DND-41 (cell line): ENCODE measurements around the gene ATF6.

Source experiments
- ATAC-seq: fragments of 200-7000 bp; cut with Tn5 transposase; 3 replicates; pipeline ENCODE4 v1.9.1; 2021; ENCODE audit warnings: low read depth; ENCODE audit not compliant: insufficient read depth
- DNase-seq: peaks from one replicate; pipeline ENCODE4 v3.0.0-alpha.2; 2020
- H2AFZ ChIP-seq: 2 replicates; pipeline ENCODE4 v1.6.0; 2012; ENCODE audit warnings: low read depth, low read length
- H3K27ac ChIP-seq: 2 replicates; pipeline ENCODE4 v1.5.1; 2012; ENCODE audit warnings: low read length, inconsistent platforms
- H3K27me3 ChIP-seq: fragments of 200-600 bp; sonication (generic); 2 replicates; pipeline ENCODE4 v1.6.0; 2012; ENCODE audit warnings: low read length, mild to moderate bottlenecking, inconsistent platforms; ENCODE audit not compliant: insufficient read depth, poor library complexity
- H3K36me3 ChIP-seq: 2 replicates; pipeline ENCODE4 v1.5.1; 2012; ENCODE audit warnings: low read length, inconsistent platforms; ENCODE audit not compliant: insufficient read depth
- H3K4me1 ChIP-seq: 2 replicates; pipeline ENCODE4 v1.5.1; 2012; ENCODE audit warnings: mild to moderate bottlenecking, low read length; ENCODE audit not compliant: insufficient read depth
- H3K4me2 ChIP-seq: 2 replicates; pipeline ENCODE4 v1.6.0; 2012; ENCODE audit warnings: mild to moderate bottlenecking, moderate library complexity, low read length, inconsistent platforms; ENCODE audit not compliant: insufficient read depth
- H3K4me3 ChIP-seq, 2 experiments: fragments of 200-600 bp in 1 of 2; shearing (Covaris generic) in 1 of 2; 2 replicates each; pipeline ENCODE4 v1.5.1; 2012 to 2016; ENCODE audit warnings: inconsistent platforms in 2 of 2, low read length in 2 of 2, mild to moderate bottlenecking in 2 of 2, low read depth in 1 of 2, moderate library complexity in 1 of 2
- H3K79me2 ChIP-seq: 2 replicates; pipeline ENCODE4 v1.6.0; 2012; ENCODE audit warnings: low read length, inconsistent platforms; ENCODE audit not compliant: insufficient read depth
- H3K9ac ChIP-seq: 2 replicates; pipeline ENCODE4 v1.6.0; 2012; ENCODE audit warnings: low read depth, mild to moderate bottlenecking, inconsistent platforms, low read length, moderate library complexity
- H3K9me3 ChIP-seq: 2 replicates; pipeline ENCODE4 v1.5.1; 2012; ENCODE audit warnings: low read length, moderate library complexity, mild to moderate bottlenecking, inconsistent platforms; ENCODE audit not compliant: insufficient read depth, severe bottlenecking
- H4K20me1 ChIP-seq: 2 replicates; pipeline ENCODE4 v1.6.0; 2012; ENCODE audit warnings: low read length; ENCODE audit not compliant: insufficient read depth
- CTCF ChIP-seq: IDR thresholded peaks from 2 replicates; pipeline ENCODE4 v1.5.1; 2012; ENCODE audit warnings: borderline replicate concordance, low read length, moderate library complexity, mild to moderate bottlenecking; ENCODE audit not compliant: poor library complexity, severe bottlenecking; ENCODE audit errors: extremely low read depth
- EZH2 ChIP-seq: IDR thresholded peaks from 3 replicates; pipeline ENCODE4 v1.6.1; 2012; ENCODE audit warnings: borderline replicate concordance, low read depth, mild to moderate bottlenecking, moderate library complexity, low read length, inconsistent platforms; ENCODE audit not compliant: severe bottlenecking

ATF6 gene

GRCh38 chr1:161738627-161739287 is 27.4 kb upstream of the ATF6 start:
- TF ChIP-seq CTCF (peak; percentile 37), EZH2 (no peak)
- DNase-seq (peak; percentile 43), ATAC-seq (peak; percentile 76)
- no peaks in the 10 kb centered on the region for H3K36me3 ChIP-seq
- H3K4me2 ChIP-seq, result no peak overlapping the region
- no peak overlapping the region for H3K27ac ChIP-seq
- no peak overlapping the region for H3K4me3 ChIP-seq
- H2AFZ ChIP-seq, result no peak overlapping the region
- no peaks in the 10 kb centered on the region for H3K9me3 ChIP-seq
- peaks cover 11% of the 10 kb centered on the region for H3K4me1 ChIP-seq
- H3K9ac ChIP-seq, result no peak overlapping the region
- peaks cover 22% of the 10 kb centered on the region for H3K27me3 ChIP-seq
- no peaks in the 10 kb centered on the region for H3K79me2 ChIP-seq
- H4K20me1 ChIP-seq, result no peaks in the 10 kb centered on the region

- ATAC-seq, result no peak
- DNase-seq, result no peak
- no peaks in the 10 kb centered on the region for H3K79me2 ChIP-seq
- no peaks in the 10 kb centered on the region for H3K9me3 ChIP-seq
- no peak overlapping the region for H2AFZ ChIP-seq
- H3K36me3 ChIP-seq, result no peaks in the 10 kb centered on the region
- H3K27me3 ChIP-seq, result peaks cover 22% of the 10 kb centered on the region
- TF ChIP-seq CTCF (no peak), EZH2 (no peak)
- no peak overlapping the region for H3K9ac ChIP-seq
- no peak overlapping the region for H3K27ac ChIP-seq
- peaks cover 11% of the 10 kb centered on the region for H3K4me1 ChIP-seq
- H3K4me2 ChIP-seq, result no peak overlapping the region
- H3K4me3 ChIP-seq, result no peak overlapping the region
- H4K20me1 ChIP-seq, result no peaks in the 10 kb centered on the region
Measured at GRCh38 chr1:161739865-161740566, 26.1 kb upstream of the ATF6 start.

- Histone ChIP-seq H3K4me2 (0 out of 2 replicates have a peak overlapping the region, but pooled peaks have one; percentile 35), H3K9me3 (no peaks in the 10 kb centered on the region), H4K20me1 (no peaks in the 10 kb centered on the region), H3K27ac (no peak overlapping the region), H3K9ac (no peak overlapping the region), H3K79me2 (no peaks in the 10 kb centered on the region), H3K4me3 (no peak overlapping the region), H3K4me1 (peaks cover 11% of the 10 kb centered on the region), H2AFZ (no peak overlapping the region; the same call in 1 of the 2 replicates), H3K27me3 (peaks cover 15% of the 10 kb centered on the region), H3K36me3 (no peaks in the 10 kb centered on the region)
- no peak for ATAC-seq
- no peak for DNase-seq
- TF ChIP-seq EZH2 (no peak), CTCF (no peak)
Measured at GRCh38 chr1:161740921-161741320, 25.2 kb upstream of the ATF6 start.
